ENCODE data around the gene PDE4D.

DNA sequence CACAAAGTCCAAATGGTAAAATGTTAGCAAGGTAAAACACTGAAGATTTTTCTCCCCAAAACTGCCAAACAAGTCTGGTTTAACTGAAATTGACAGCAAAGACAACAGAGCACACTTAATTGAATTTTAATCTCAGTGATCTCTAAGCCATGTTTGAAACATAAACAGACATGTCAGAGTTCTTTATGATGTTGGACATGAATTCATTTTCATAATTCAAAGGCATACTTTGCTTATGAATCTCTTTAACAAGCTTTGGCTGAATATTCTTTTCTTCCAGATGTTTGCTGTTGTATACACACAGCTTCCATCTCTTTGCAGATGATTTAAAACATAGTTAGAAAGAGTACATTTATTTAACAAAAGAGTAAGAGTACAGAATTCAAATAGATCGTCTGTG lies 801.6 kb downstream of the PDE4D start:
- TF ChIP-seq POLR2AphosphoS5 (IDR thresholded peaks at IDR 0.05; ENCODE audit: low read depth, low read length): no peak
- TF ChIP-seq, protein P1, sequence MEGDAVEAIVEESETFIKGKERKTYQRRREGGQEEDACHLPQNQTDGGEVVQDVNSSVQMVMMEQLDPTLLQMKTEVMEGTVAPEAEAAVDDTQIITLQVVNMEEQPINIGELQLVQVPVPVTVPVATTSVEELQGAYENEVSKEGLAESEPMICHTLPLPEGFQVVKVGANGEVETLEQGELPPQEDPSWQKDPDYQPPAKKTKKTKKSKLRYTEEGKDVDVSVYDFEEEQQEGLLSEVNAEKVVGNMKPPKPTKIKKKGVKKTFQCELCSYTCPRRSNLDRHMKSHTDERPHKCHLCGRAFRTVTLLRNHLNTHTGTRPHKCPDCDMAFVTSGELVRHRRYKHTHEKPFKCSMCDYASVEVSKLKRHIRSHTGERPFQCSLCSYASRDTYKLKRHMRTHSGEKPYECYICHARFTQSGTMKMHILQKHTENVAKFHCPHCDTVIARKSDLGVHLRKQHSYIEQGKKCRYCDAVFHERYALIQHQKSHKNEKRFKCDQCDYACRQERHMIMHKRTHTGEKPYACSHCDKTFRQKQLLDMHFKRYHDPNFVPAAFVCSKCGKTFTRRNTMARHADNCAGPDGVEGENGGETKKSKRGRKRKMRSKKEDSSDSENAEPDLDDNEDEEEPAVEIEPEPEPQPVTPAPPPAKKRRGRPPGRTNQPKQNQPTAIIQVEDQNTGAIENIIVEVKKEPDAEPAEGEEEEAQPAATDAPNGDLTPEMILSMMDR (IDR thresholded peaks at IDR 0.05): no peak
